Measurements from ENCODE around the gene KSR2.

The KSR2 gene

GRCh38 chr12:117526757-117527478 lies 441.9 kb downstream of the KSR2 start:
- DNase-seq (ENCODE audit: low read depth), result no peak

- DNase-seq (ENCODE audit: low read depth), result no peak
Measured at GRCh38 chr12:117525766-117526165, 443.0 kb downstream of the KSR2 start.

DNA sequence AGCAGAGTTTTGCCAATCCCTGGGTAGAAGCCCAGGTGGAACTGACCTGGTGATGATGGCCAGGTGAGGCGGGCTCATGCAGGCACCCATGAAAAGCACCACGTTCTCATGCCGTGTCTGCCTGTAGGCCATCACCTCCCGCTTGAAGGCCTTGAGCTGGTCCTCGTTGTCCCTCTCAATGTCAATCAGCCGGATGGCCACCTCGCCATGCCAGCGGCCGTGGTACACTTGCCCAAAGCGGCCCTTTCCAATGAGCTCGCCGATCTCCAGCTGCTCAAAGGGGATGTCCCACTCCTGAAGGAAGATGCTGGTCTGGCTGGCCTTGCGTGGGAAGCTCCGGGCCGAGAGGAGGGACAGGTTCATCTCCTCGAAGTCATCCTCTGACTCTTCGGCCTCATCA lies 444.0 kb downstream of the KSR2 start:
- no peak for DNase-seq (ENCODE audit: low read depth)

DNA sequence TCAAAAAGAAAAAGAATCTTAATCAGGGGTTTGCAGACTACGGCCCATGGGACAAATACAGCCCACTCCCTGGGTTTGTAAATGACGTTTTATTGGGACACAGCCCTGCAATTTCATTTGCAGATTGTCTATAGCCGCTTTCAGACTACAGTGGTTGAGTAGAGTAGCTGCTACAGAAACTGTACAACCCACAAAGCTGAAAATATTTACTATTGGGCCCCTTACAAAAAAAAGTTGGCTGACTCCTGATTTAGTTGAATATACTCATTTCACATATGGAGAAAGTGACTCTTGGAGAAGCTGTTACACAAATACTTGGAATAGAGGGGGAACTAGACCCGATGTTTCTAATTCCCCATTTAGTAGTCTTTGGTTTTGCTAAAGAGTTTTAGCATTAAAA lies 444.8 kb downstream of the KSR2 start:
- no peak for DNase-seq (ENCODE audit: low read depth)

GRCh38 chr12:117522559-117522958 lies 446.2 kb downstream of the KSR2 start:
- peak; percentile 43 for DNase-seq (ENCODE audit: low read depth)

GRCh38 chr12:117521867-117522266 lies 446.9 kb downstream of the KSR2 start:
- no peak for DNase-seq (ENCODE audit: low read depth)

GRCh38 chr12:117521346-117521745 lies 447.4 kb downstream of the KSR2 start:
- peak; percentile 49 for DNase-seq (ENCODE audit: low read depth)

- no peak for DNase-seq (ENCODE audit: low read depth)
Measured at GRCh38 chr12:117518594-117519270, 450.1 kb downstream of the KSR2 start.

- no peak for DNase-seq (ENCODE audit: low read depth)
Measured at GRCh38 chr12:117517219-117517739, 451.5 kb downstream of the KSR2 start.

DNA sequence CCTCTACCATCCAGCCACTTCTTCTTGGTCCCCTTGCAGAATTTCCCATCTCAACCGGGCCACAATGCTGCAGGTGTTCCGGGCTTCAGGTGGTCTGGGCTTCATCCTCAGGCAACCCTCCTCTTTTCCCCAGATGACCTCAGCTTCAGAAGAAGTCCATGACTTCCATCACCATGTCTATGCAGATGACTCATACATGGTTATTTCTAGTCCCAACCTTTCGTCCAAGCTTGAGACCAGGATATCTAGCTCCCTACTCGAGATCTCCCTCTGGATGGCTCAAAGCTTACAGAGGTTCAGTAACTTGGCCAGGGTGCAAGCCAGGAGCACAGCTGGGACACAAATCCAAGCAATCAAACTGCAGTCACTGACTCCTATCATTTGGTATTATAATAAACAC lies 452.8 kb downstream of the KSR2 start:
- DNase-seq (ENCODE audit: low read depth), result no peak

GRCh38 chr12:117514016-117514415 lies 454.8 kb downstream of the KSR2 start:
- DNase-seq (ENCODE audit: low read depth), result no peak

DNA sequence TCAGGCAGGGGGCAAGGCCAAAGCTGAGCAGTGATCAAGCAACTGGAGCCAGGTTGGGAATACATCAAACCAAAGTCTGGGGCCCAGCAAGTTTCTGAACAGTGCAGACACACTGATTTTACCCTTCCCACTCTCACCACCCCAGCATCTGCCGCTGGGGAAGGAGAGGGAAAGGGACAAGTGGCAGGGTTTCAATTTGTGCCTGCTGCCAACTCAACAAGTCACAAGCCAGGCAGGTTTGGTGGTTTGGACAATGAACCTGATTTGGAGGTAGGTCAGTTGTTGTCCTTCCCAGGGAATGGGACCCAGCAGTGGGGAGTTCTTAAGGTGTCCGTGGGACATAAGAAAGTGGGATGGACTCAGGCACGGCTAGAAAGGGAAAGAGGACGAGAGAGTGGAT lies 455.4 kb downstream of the KSR2 start:
- DNase-seq (ENCODE audit: low read depth), result no peak

DNA sequence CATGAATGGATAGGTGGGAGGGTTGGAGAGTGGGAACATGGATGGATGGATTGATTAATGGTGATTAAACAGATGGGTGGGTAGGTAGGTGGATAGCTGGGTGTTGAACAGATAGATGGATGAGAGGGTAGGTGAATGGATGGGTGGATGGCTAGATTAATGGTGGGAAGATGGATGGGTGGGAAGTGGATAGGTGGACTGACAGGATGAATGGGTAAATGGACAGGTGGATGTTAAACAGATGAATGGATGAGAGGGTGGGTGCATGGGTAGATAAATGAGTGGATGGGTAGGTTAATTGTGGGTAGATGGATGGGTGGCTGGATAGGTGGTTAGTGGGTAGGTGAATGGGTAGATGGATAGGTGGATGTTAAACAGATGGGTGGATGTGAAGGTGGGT lies 460.3 kb downstream of the KSR2 start:
- no peak for DNase-seq (ENCODE audit: low read depth)

DNA sequence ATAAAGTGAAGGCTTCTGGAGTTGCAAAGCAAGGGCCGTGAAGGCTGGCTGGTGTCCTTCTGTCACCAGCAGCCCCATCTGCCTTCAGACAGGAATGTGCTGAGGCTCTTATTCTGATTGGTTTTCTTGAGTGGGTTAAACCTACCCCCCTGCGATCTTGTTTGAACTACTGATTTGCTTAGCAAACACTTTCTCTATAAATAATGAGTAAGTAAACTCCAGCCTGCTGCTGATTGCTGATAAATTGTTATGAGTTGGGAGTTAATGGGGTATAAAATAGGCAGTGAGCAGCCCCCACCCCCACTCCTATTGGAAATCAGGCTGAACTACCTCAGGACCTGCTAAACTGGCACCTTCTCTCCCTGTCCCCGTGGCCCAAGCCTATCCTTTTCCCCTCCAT lies 461.2 kb downstream of the KSR2 start:
- no peak for DNase-seq (ENCODE audit: low read depth)

GRCh38 chr12:117506333-117506732 lies 462.5 kb downstream of the KSR2 start:
- no peak for DNase-seq (ENCODE audit: low read depth)

DNA sequence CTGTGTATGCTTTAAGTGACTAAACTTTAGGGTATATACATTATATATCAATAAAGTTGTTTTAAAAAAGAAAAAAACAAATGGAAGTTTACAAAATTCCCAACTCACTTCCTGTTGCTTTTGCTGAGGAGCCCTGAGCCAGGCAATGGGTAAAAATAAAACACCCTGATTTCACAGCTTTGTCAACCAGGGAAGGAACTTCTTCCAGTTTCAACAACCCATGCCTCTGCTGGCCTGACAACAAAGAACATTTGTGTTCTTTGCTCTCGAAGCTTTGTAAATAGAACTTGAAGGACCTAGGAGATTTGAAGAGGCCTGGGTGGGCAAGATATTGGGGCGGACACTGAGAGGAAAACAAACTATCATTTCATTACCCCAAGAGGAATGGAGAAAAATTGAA lies 466.2 kb downstream of the KSR2 start:
- no peak for DNase-seq (ENCODE audit: low read depth)

- DNase-seq (ENCODE audit: low read depth), result no peak
Measured at GRCh38 chr12:117502233-117502632, 466.6 kb downstream of the KSR2 start.

GRCh38 chr12:117501076-117501869 lies 467.5 kb downstream of the KSR2 start:
- DNase-seq (ENCODE audit: low read depth), result no peak

GRCh38 chr12:117499759-117500485 lies 468.9 kb downstream of the KSR2 start:
- no peak for DNase-seq (ENCODE audit: low read depth)

GRCh38 chr12:117498880-117499279 lies 469.9 kb downstream of the KSR2 start:
- DNase-seq (ENCODE audit: low read depth), result no peak

GRCh38 chr12:117498256-117498655 lies 470.5 kb downstream of the KSR2 start:
- no peak for DNase-seq (ENCODE audit: low read depth)

GRCh38 chr12:117497407-117497806 lies 471.4 kb downstream of the KSR2 start:
- DNase-seq (ENCODE audit: low read depth), result no peak
